SK-N-SH (cell line): ENCODE measurements around the gene RAI1. TPM values are rescaled to one million over a fixed set of nuclear protein-coding genes. Genes with fewer than 3 reads are reported as not detected.

Experiments
- CTCF ChIA-PET: fragments of 300-600, 350-600 bp; formaldehyde crosslinking; extraction: SDS; loops from one replicate; lab custom pipeline; 2021; lab: Yijun Ruan, JAX
- POLR2A ChIA-PET: fragments of 350-600 bp; sonication (Branson Sonifier 250); formaldehyde crosslinking; extraction: SDS; loops from one replicate; lab custom pipeline; 2020; ENCODE audit warnings: antibody characterized with exemption, inconsistent platforms; lab: Yijun Ruan, JAX
- DNase-seq: peaks from one replicate; pipeline ENCODE4 v3.0.0; 2012
- H2AFZ ChIP-seq: fragments of 200-600 bp; sonication (generic); 2 replicates; pipeline ENCODE4 v1.8.1; 2016; ENCODE audit warnings: antibody characterized with exemption, mild to moderate bottlenecking, low read depth
- H3F3A ChIP-seq: fragments of 200-600 bp; sonication (generic); replicated peaks from 2 replicates; pipeline ENCODE3; 2016; ENCODE audit warnings: antibody characterized with exemption, mild to moderate bottlenecking; ENCODE audit not compliant: insufficient read depth
- H3K27ac ChIP-seq, 2 experiments: fragments of 200-500 bp in 1 of 2; fragments of 200-600 bp in 1 of 2; sonication (Bioruptor generic) in 1 of 2; sonication (generic), shearing (Covaris generic) in 1 of 2; 2 replicates each; pipeline versions ENCODE4 v1.5.1 to v1.6.1; 2014 to 2016; ENCODE audit warnings: low read depth in 2 of 2, inconsistent platforms in 1 of 2, low read length in 1 of 2, mild to moderate bottlenecking in 1 of 2, mixed read lengths in 1 of 2
- H3K27me3 ChIP-seq: fragments of 200-600 bp; sonication (generic), shearing (Covaris generic); 2 replicates; pipeline ENCODE4 v1.6.1; 2016; ENCODE audit warnings: mixed run types; ENCODE audit not compliant: insufficient read depth
- H3K36me3 ChIP-seq, 2 experiments: fragments of 200-500 bp in 1 of 2; fragments of 200-600 bp in 1 of 2; sonication (Bioruptor generic) in 1 of 2; sonication (generic) in 1 of 2; replicated peaks in 1 of 2; 2 replicates each; pipeline versions ENCODE3 to v1.5.1; 2014 to 2016; ENCODE audit warnings: low read length in 1 of 2, mild to moderate bottlenecking in 1 of 2; ENCODE audit not compliant: insufficient read depth in 2 of 2, control insufficient read depth in 1 of 2
- H3K4me1 ChIP-seq, 2 experiments: fragments of 200-500 bp in 1 of 2; fragments of 200-600 bp in 1 of 2; sonication (Bioruptor generic) in 1 of 2; sonication (generic), shearing (Covaris generic) in 1 of 2; 2 replicates each; pipeline versions ENCODE4 v1.5.1 to v1.6.1; 2014 to 2016; ENCODE audit warnings: low read depth in 1 of 2, low read length in 1 of 2, mixed run types in 1 of 2; ENCODE audit not compliant: insufficient read depth in 2 of 2, control insufficient read depth in 1 of 2
- H3K4me2 ChIP-seq: fragments of 200-600 bp; sonication (generic), shearing (Covaris generic); 2 replicates; pipeline ENCODE4 v1.6.1; 2017; ENCODE audit warnings: mixed run types
- H3K4me3 ChIP-seq, 2 experiments: fragments of 200-500 bp in 1 of 2; fragments of 200-600 bp in 1 of 2; sonication (Bioruptor generic) in 1 of 2; sonication (generic), shearing (Covaris generic) in 1 of 2; 2 replicates each; pipeline versions ENCODE4 v1.5.1 to v1.8.1; 2014 to 2016; ENCODE audit warnings: low read depth in 2 of 2, inconsistent platforms in 1 of 2, low read length in 1 of 2, mild to moderate bottlenecking in 1 of 2, mixed read lengths in 1 of 2, moderate library complexity in 1 of 2
- H3K79me2 ChIP-seq: fragments of 200-600 bp; sonication (generic); 2 replicates; pipeline ENCODE4 v1.8.1; 2017; ENCODE audit warnings: mild to moderate bottlenecking; ENCODE audit not compliant: insufficient read depth
- H3K9ac ChIP-seq: fragments of 200-600 bp; sonication (generic); 2 replicates; pipeline ENCODE4 v1.6.1; 2017; ENCODE audit warnings: mixed run types
- H3K9me2 ChIP-seq: fragments of 200-600 bp; sonication (generic); 2 replicates; pipeline ENCODE4 v1.6.1; 2017; ENCODE audit warnings: mixed run types
- H3K9me3 ChIP-seq: fragments of 200-600 bp; sonication (generic); 2 replicates; pipeline ENCODE4 v1.6.1; 2017; ENCODE audit warnings: mixed run types, mild to moderate bottlenecking, moderate library complexity
- H4K20me1 ChIP-seq: fragments of 200-600 bp; sonication (generic); 2 replicates; pipeline ENCODE4 v1.6.1; 2017; ENCODE audit warnings: mild to moderate bottlenecking, mixed run types; ENCODE audit not compliant: insufficient read depth
- ELF1 ChIP-seq: IDR thresholded peaks from 2 replicates; pipeline ENCODE4 v1.4.0; 2012
- EZH2phosphoT487 ChIP-seq: fragments of 200-600 bp; sonication (generic); IDR thresholded peaks from 2 replicates; pipeline ENCODE4 v1.6.1; 2017; ENCODE audit warnings: low read depth, mixed run types, mild to moderate bottlenecking, antibody characterized with exemption, moderate library complexity, borderline replicate concordance
- FOXJ3 ChIP-seq: sonication (generic); formaldehyde crosslinking; IDR thresholded peaks from 2 replicates; pipeline ENCODE4 v1.5.1; 2020; ENCODE audit warnings: mild to moderate bottlenecking, missing genetic modification reagents
- GABPA ChIP-seq: IDR thresholded peaks from 2 replicates; pipeline ENCODE4 v1.4.0; 2012; ENCODE audit warnings: low read depth, mild to moderate bottlenecking
- GATA2 ChIP-seq: sonication (generic); formaldehyde crosslinking; IDR thresholded peaks from 2 replicates; pipeline ENCODE4 v1.5.0; 2020; ENCODE audit warnings: mild to moderate bottlenecking, missing genetic modification reagents
- JUND ChIP-seq: IDR thresholded peaks from 2 replicates; pipeline ENCODE4 v1.4.0; 2012
- MXI1 ChIP-seq: IDR thresholded peaks from 2 replicates; pipeline ENCODE4 v1.6.1; 2012; ENCODE audit warnings: mild to moderate bottlenecking, low read depth, low read length, improper control_type of control experiment
- TCF12 ChIP-seq: IDR thresholded peaks from 2 replicates; pipeline ENCODE4 v1.4.0; 2012
- WGBS: methylation state at CpG from one replicate; pipeline ENCODE4 v1.1.6; 2017; ENCODE audit warnings: low lambda C conversion rate; 5-methylcytosine and 5-hydroxymethylcytosine counted together
- polyA plus RNA-seq, 3 experiments: library from polyadenylated mRNA; depleted of rRNA; stranded (reverse); fragments of >200 nt; gene quantifications; 2 replicates each; pipeline ENCODE4 v1.2.3, GENCODE V29; 2012
- TF ChIP-seq, protein P1 (sequence below): IDR thresholded peaks from 2 replicates; pipeline ENCODE4 v1.4.0; 2012; ENCODE audit warnings: low read depth
- TF ChIP-seq, protein P2 (sequence below): IDR thresholded peaks from 2 replicates; pipeline ENCODE4 v1.6.1; 2012; ENCODE audit warnings: mild to moderate bottlenecking, low read depth, low read length, moderate library complexity
- TF ChIP-seq, protein P3 (sequence below): IDR thresholded peaks from 2 replicates; pipeline ENCODE4; 2012
- TF ChIP-seq, protein P4 (sequence below): IDR thresholded peaks from 2 replicates; pipeline ENCODE4 v1.4.0; 2012; ENCODE audit warnings: low read depth, borderline replicate concordance
- TF ChIP-seq, protein P5 (sequence below): fragments of 200-600 bp; sonication (generic); IDR thresholded peaks from 2 replicates; pipeline ENCODE4 v1.6.1; 2017; ENCODE audit warnings: antibody characterized with exemption, mild to moderate bottlenecking, moderate library complexity
- TF ChIP-seq, protein P6 (sequence below): fragments of 150-350 bp; IDR thresholded peaks from 2 replicates; pipeline ENCODE4 v1.6.1; 2016; ENCODE audit warnings: mild to moderate bottlenecking, low read depth, low read length

RAI1 gene
- polyA plus RNA-seq, 1 of the 3 experiments (the other 2 are of a cell fraction): 4.7 TPM

DNA sequence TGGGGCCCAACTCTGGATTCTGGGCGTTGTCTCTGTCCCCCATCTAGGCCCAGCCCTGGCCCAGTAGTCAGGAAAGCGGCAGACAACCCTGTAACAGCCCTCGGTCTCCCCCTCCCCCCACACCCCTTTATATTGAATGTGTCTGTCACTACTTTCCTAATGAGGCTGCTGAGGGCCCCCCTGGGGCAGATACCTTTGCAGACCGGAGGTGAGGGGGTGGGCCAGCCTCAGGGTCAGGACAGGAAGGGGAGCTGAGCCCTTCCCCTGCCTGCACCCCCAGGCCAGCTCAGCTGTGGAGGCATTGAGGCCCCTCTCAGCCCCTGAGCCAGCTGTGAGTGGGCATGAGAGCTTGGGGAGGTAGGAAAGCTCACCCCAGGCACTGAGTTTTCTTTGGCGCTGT is 17.1 kb downstream of the RAI1 start:
- TF ChIP-seq FOXJ3 (CRISPR knock-in tag) (no peak), GABPA (no peak), ELF1 (no peak), TCF12 (no peak), JUND (no peak), GATA2 (CRISPR knock-in tag) (no peak), MXI1 (no peak), EZH2phosphoT487 (no peak)
- TF ChIP-seq, protein P1, sequence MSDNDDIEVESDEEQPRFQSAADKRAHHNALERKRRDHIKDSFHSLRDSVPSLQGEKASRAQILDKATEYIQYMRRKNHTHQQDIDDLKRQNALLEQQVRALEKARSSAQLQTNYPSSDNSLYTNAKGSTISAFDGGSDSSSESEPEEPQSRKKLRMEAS: no peak
- TF ChIP-seq, protein P2, sequence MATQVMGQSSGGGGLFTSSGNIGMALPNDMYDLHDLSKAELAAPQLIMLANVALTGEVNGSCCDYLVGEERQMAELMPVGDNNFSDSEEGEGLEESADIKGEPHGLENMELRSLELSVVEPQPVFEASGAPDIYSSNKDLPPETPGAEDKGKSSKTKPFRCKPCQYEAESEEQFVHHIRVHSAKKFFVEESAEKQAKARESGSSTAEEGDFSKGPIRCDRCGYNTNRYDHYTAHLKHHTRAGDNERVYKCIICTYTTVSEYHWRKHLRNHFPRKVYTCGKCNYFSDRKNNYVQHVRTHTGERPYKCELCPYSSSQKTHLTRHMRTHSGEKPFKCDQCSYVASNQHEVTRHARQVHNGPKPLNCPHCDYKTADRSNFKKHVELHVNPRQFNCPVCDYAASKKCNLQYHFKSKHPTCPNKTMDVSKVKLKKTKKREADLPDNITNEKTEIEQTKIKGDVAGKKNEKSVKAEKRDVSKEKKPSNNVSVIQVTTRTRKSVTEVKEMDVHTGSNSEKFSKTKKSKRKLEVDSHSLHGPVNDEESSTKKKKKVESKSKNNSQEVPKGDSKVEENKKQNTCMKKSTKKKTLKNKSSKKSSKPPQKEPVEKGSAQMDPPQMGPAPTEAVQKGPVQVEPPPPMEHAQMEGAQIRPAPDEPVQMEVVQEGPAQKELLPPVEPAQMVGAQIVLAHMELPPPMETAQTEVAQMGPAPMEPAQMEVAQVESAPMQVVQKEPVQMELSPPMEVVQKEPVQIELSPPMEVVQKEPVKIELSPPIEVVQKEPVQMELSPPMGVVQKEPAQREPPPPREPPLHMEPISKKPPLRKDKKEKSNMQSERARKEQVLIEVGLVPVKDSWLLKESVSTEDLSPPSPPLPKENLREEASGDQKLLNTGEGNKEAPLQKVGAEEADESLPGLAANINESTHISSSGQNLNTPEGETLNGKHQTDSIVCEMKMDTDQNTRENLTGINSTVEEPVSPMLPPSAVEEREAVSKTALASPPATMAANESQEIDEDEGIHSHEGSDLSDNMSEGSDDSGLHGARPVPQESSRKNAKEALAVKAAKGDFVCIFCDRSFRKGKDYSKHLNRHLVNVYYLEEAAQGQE: no peak
- TF ChIP-seq, protein P3, sequence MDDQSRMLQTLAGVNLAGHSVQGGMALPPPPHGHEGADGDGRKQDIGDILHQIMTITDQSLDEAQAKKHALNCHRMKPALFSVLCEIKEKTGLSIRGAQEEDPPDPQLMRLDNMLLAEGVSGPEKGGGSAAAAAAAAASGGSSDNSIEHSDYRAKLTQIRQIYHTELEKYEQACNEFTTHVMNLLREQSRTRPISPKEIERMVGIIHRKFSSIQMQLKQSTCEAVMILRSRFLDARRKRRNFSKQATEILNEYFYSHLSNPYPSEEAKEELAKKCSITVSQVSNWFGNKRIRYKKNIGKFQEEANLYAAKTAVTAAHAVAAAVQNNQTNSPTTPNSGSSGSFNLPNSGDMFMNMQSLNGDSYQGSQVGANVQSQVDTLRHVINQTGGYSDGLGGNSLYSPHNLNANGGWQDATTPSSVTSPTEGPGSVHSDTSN: no peak
- TF ChIP-seq, protein P4, sequence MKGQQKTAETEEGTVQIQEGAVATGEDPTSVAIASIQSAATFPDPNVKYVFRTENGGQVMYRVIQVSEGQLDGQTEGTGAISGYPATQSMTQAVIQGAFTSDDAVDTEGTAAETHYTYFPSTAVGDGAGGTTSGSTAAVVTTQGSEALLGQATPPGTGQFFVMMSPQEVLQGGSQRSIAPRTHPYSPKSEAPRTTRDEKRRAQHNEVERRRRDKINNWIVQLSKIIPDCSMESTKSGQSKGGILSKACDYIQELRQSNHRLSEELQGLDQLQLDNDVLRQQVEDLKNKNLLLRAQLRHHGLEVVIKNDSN: no peak
- TF ChIP-seq, protein P5, sequence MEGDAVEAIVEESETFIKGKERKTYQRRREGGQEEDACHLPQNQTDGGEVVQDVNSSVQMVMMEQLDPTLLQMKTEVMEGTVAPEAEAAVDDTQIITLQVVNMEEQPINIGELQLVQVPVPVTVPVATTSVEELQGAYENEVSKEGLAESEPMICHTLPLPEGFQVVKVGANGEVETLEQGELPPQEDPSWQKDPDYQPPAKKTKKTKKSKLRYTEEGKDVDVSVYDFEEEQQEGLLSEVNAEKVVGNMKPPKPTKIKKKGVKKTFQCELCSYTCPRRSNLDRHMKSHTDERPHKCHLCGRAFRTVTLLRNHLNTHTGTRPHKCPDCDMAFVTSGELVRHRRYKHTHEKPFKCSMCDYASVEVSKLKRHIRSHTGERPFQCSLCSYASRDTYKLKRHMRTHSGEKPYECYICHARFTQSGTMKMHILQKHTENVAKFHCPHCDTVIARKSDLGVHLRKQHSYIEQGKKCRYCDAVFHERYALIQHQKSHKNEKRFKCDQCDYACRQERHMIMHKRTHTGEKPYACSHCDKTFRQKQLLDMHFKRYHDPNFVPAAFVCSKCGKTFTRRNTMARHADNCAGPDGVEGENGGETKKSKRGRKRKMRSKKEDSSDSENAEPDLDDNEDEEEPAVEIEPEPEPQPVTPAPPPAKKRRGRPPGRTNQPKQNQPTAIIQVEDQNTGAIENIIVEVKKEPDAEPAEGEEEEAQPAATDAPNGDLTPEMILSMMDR: no peak
- TF ChIP-seq, protein P6, sequence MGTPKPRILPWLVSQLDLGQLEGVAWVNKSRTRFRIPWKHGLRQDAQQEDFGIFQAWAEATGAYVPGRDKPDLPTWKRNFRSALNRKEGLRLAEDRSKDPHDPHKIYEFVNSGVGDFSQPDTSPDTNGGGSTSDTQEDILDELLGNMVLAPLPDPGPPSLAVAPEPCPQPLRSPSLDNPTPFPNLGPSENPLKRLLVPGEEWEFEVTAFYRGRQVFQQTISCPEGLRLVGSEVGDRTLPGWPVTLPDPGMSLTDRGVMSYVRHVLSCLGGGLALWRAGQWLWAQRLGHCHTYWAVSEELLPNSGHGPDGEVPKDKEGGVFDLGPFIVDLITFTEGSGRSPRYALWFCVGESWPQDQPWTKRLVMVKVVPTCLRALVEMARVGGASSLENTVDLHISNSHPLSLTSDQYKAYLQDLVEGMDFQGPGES: no peak
- H3K9me2 ChIP-seq: no peaks in the 10 kb centered on the region
- peaks cover 48% of the 10 kb centered on the region for H4K20me1 ChIP-seq
- peaks cover 96% of the 10 kb centered on the region for H3K79me2 ChIP-seq
- DNase-seq: no peak
- peaks cover 13% of the 10 kb centered on the region for H3F3A ChIP-seq
- H3K27ac ChIP-seq: peak overlapping the region; percentile 21 to 43; a peak in 2 of 4 replicates
- ChIA-PET POLR2A (interaction anchor here (0.5 kb wide), 1 partner anchor 332 kb away, joined by 4 read pairs; no protein-coding TSS in a partner anchor), CTCF (no interaction called here)
- no peaks in the 10 kb centered on the region for H3K36me3 ChIP-seq
- WGBS: 68% methylated on average over 4 of the region's 5 CpGs
- no peaks in the 10 kb centered on the region for H3K27me3 ChIP-seq
- H3K9me3 ChIP-seq: no peaks in the 10 kb centered on the region
- no peak overlapping the region for H3K4me3 ChIP-seq
- H3K4me1 ChIP-seq: peaks cover 52 to 77% of the 10 kb centered on the region in 2 experiments; a peak in 3 of 4 replicates
- no peak overlapping the region for H3K9ac ChIP-seq
- no peak overlapping the region for H2AFZ ChIP-seq
- H3K4me2 ChIP-seq: 0 out of 2 replicates have a peak overlapping the region, but pooled peaks have one; percentile 13
